ENCODE data around the gene FRAS1. TPM values are rescaled to one million over a fixed set of nuclear protein-coding genes. Genes with fewer than 3 reads are reported as not detected.

Gene FRAS1
- total and polyA plus RNA-seq, 9 of the 15 experiments (the other 6 are each of a cell fraction or from before 2014, with no cell fraction given), result under 0.01 to 0.11 (median 0.04) TPM; not detected in 2

- TF ChIP-seq ZNF324 (CRISPR knock-in tag; IDR thresholded peaks at IDR 0.05), result no peak
- no peak for TF ChIP-seq TCF7 (IDR thresholded peaks at IDR 0.05; ENCODE audit: borderline replicate concordance)
- TF ChIP-seq NELFE (IDR thresholded peaks at IDR 0.05; ENCODE audit: insufficient read depth, insufficient read length), result no peak
- no peak for TF ChIP-seq ZNF239 (CRISPR knock-in tag; IDR thresholded peaks at IDR 0.05)
- TF ChIP-seq FOSL1 (tag; conservative IDR thresholded peaks at IDR 0.05), result no peak
These were observed 511.6 kb downstream of the FRAS1 start (continued) for GRCh38 chr4:78568640-78569305.

GRCh38 chr4:78569306-78569821 is 512.2 kb downstream of the FRAS1 start:
- Histone ChIP-seq H3K36me3 (ENCODE audit: control insufficient read depth, insufficient read depth, low read length) (no peaks in the 10 kb centered on the region), H3K27ac (ENCODE audit: extremely low read depth, low read depth, low read length) (no peak overlapping the region), H3K79me2 (ENCODE audit: control insufficient read depth, insufficient read depth, low read length) (no peaks in the 10 kb centered on the region), H3K4me1 (replicated peaks in 1 of 2; ENCODE audit: control insufficient read depth in 2 of 2, insufficient read depth in 2 of 2, low read length in 2 of 2) (peaks cover 0 to 4% of the 10 kb centered on the region in 2 experiments; a peak in 2 of 5 replicates), H4K20me1 (replicated peaks; ENCODE audit: control insufficient read depth, insufficient read depth, low read length) (no peaks in the 10 kb centered on the region), H3K4me2 (ENCODE audit: insufficient read depth, low read length) (no peak overlapping the region), H3K4me3 (no peak overlapping the region), H3K27me3 (ENCODE audit: control insufficient read depth in 2 of 2, insufficient read depth in 2 of 2, low read length in 2 of 2) (no peaks in the 10 kb centered on the region), H3K9me1 (ENCODE audit: control insufficient read depth, insufficient read depth, low read length) (no peaks in the 10 kb centered on the region), H3K9me3 (replicated peaks; ENCODE audit: control insufficient read depth, insufficient read depth, low read depth, low read length) (no peaks in the 10 kb centered on the region), H2AFZ (ENCODE audit: low read depth, low read length) (no peak overlapping the region), H3K9ac (ENCODE audit: insufficient read depth in 1 of 2, low read depth in 2 of 2, low read length in 2 of 2) (no peak overlapping the region)
- no peak for ATAC-seq
- FAIRE-seq, result no peak
- POLR2A ChIA-PET, result interaction anchor here (0.6 to 1.0 kb wide), 2 partner anchors 11 to 448 kb away, joined by 3 to 5 read pairs; no protein-coding TSS in a partner anchor
- CTCF ChIA-PET (ENCODE audit: low intra/inter-chr PET ratio), result no interaction called here
- 40% methylated on average over 6 of the region's 6 CpGs for WGBS (ENCODE audit: insufficient coverage, low coverage, missing lambda C conversion rate)
- DNase-seq (ENCODE audit: extremely low read depth in 1 of 4, low spot score in 3 of 4), result no peak
- TF ChIP-seq KDM4B (IDR thresholded peaks at IDR 0.05; ENCODE audit: borderline replicate concordance in 2 of 2, low read depth in 1 of 2), result no peak
- in situ Hi-C loops (cut with MboI) (no loop called here), intact Hi-C loops (cut with micrococcal nuclease) (no loop called here)
- no TSS peak for BruUV-seq (replicated peaks)
